Measurements from ENCODE around the gene NEDD4L. TPM values are rescaled to one million over a fixed set of nuclear protein-coding genes. Genes with fewer than 3 reads are reported as not detected.
A peak's percentile ranks its signal among the peaks of the same experiment; 100 is the strongest.

NEDD4L gene
- total and polyA plus RNA-seq, 10 of the 15 experiments (the other 5 are each of a cell fraction or from before 2014, with no cell fraction given), result 7.4 to 24.0 (median 17.7) TPM

GRCh38 chr18:58291131-58291530, 247.1 kb downstream of the NEDD4L start (continued):
- TF ChIP-seq ZBTB11 (CRISPR knock-in tag; IDR thresholded peaks at IDR 0.05) (no peak), SP1 (IDR thresholded peaks at IDR 0.05; ENCODE audit: low read depth, low read length) (no peak), PKNOX1 (IDR thresholded peaks at IDR 0.05) (no peak; the same call in 1 of the 2 replicates), NRF1 (conservative IDR thresholded peaks at IDR 0.05; ENCODE audit: low read depth, low read length) (no peak), WRNIP1 (IDR thresholded peaks at IDR 0.05; ENCODE audit: borderline replicate concordance, low read depth, low read length) (no peak), ZNF592 (IDR thresholded peaks at IDR 0.05) (no peak), RELA (IDR thresholded peaks at IDR 0.05; ENCODE audit: borderline replicate concordance, partially characterized antibody) (no peak), BACH1 (IDR thresholded peaks at IDR 0.05; ENCODE audit: borderline replicate concordance) (no peak), REST (IDR thresholded peaks at IDR 0.05; ENCODE audit: low read depth, low read length) (no peak), POU2F2 (IDR thresholded peaks at IDR 0.05; ENCODE audit: borderline replicate concordance, low read depth, low read length) (no peak), SMARCA5 (IDR thresholded peaks at IDR 0.05) (no peak), PML (IDR thresholded peaks at IDR 0.05; ENCODE audit: low read length) (no peak), MEF2B (IDR thresholded peaks at IDR 0.05; ENCODE audit: partially characterized antibody, poor library complexity, severe bottlenecking) (no peak), RUNX3 (IDR thresholded peaks at IDR 0.05; ENCODE audit: low read length) (peak; percentile 67; the same call in 1 of the 2 replicates), IRF5 (IDR thresholded peaks at IDR 0.05; ENCODE audit: borderline replicate concordance) (no peak), SUZ12 (IDR thresholded peaks at IDR 0.05; ENCODE audit: unreplicated experiment) (no peak), HDAC2 (IDR thresholded peaks at IDR 0.05) (no peak)
